ENCODE data around the gene LRRTM2.

LRRTM2 gene

DNA sequence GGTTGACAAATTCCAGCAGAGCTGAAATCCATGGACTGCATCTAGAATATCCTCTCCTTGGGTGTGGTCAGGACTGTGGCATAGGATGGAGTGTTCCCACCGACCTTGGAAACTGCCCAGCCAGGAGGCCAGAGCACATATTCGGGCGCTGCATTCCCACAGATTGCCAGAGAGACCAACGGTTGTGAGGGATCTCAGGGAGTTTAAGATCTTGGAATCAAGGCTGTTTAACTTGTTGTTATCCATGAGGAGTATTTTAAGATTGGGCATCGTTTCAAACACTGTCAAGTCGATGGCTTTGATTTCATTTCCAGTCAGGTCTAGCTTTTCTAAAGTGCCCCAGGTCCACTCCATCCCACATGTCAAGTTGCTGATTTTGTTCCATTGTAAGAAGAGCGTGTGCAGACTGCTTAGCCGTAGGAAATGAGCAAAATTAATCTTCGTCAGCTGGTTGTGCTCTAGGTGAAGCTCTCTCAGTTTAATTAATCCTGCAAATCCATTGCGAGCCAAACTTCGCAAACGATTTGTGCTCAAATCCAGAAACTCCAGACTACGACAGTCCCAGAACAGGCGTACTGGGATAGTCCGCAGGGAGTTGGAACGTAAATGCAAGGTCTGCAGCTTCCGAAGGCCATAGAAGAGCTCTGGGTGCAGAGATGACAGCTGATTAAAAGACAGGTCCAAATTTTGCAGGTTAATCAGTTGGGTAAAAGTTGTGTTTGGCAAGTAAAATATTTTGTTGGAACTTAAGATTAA, 1.5 kb downstream of the LRRTM2 start:
- DNase-seq (ENCODE audit: insufficient read length, low spot score) (no peak), FAIRE-seq (no peak)
- TF ChIP-seq PAX5 (IDR thresholded peaks at IDR 0.05; ENCODE audit: insufficient read depth, low read length, severe bottlenecking) (no peak), SPI1 (IDR thresholded peaks at IDR 0.05; ENCODE audit: low read depth, low read length) (no peak), POLR2AphosphoS5 (IDR thresholded peaks at IDR 0.05; ENCODE audit: low read depth, low read length) (no peak), TAF1 (IDR thresholded peaks at IDR 0.05; ENCODE audit: low read depth, low read length) (no peak), POLR2A (IDR thresholded peaks at IDR 0.05; ENCODE audit: low read depth, low read length) (no peak), POU2F2 (IDR thresholded peaks at IDR 0.05; ENCODE audit: low read depth, low read length) (no peak)

DNA sequence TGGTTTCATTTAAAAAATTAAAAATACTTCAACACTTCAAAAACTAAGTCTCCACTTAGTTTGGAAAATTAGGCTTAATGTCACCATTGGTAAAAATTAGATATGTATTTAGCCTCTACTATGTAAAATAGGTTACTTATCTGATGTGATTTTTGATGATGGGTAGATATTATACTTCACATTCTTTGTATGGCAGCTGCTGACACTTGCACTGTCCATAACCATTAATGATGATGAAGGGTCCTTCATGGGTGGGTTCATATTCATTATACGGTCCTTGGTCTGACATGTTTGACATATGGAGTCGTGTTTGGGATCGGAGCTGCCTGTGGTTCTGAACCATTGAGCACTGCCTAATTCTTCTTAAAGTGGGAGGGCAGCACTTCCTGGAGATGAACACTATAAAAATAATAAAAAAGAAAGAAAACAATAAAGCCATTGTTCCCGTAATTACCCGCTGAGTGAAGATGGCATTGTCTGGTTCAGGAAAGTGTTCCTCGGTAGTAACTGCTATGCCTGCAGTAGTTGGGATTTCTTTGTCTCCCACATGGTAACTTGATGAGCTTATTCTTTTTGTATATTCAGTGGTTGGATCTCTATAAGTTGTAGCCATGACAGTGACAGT, 2.2 kb downstream of the LRRTM2 start:
- TF ChIP-seq PAX5 (IDR thresholded peaks at IDR 0.05; ENCODE audit: insufficient read depth, low read length, severe bottlenecking): no peak
- no peak for TF ChIP-seq POLR2A (IDR thresholded peaks at IDR 0.05; ENCODE audit: low read depth, low read length)
- TF ChIP-seq SPI1 (IDR thresholded peaks at IDR 0.05; ENCODE audit: low read depth, low read length): no peak
- no peak for TF ChIP-seq POU2F2 (IDR thresholded peaks at IDR 0.05; ENCODE audit: low read depth, low read length)
- no peak for TF ChIP-seq TAF1 (IDR thresholded peaks at IDR 0.05; ENCODE audit: low read depth, low read length)
- no peak for TF ChIP-seq POLR2AphosphoS5 (IDR thresholded peaks at IDR 0.05; ENCODE audit: low read depth, low read length)
- no peak for FAIRE-seq
- DNase-seq (ENCODE audit: insufficient read length, low spot score): no peak

GRCh38 chr5:138870611-138871010, 4.5 kb downstream of the LRRTM2 start:
- FAIRE-seq: no peak
- TF ChIP-seq POLR2AphosphoS5 (IDR thresholded peaks at IDR 0.05; ENCODE audit: low read depth, low read length) (no peak), PAX5 (IDR thresholded peaks at IDR 0.05; ENCODE audit: insufficient read depth, low read length, severe bottlenecking) (no peak), TAF1 (IDR thresholded peaks at IDR 0.05; ENCODE audit: low read depth, low read length) (no peak), SPI1 (IDR thresholded peaks at IDR 0.05; ENCODE audit: low read depth, low read length) (no peak), POLR2A (IDR thresholded peaks at IDR 0.05; ENCODE audit: low read depth, low read length) (no peak), POU2F2 (IDR thresholded peaks at IDR 0.05; ENCODE audit: low read depth, low read length) (no peak)
- no peak for DNase-seq (ENCODE audit: insufficient read length, low spot score)

DNA sequence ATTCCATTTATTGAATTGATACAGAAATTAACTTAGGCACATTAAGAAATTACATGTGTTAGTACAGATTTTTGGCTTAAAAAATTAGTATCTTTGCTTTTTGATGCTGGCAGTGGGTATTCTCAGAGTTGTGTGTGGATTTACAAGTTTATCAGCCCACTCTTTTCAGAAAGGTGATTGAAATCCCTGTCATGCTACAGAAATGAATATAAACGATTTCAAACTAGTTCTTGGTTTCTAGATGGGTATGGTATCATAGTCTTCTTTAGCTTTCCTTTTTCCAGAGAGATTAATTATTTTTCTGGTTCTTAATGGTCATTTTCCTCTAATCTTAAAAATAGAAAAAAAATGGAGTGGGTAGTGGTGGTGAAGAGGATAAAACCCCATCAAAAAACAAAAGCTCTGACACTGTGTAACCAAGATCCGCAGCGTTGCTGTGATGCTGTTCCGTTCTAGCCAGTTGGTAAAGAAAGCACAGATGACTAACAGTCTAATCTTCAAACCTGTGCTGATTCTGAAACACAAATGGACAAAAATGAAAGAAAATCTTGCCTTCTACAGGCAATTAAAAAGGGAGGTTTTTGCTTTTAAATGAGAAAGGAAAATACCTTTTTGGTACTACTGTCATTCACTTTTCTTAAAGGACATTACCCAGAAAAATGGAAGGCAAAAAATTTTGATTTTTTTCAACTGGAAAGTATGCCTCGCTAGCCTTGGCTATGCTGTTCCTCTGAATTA, 5.2 kb downstream of the LRRTM2 start:
- DNase-seq (ENCODE audit: insufficient read length, low spot score): no peak
- no peak for TF ChIP-seq TAF1 (IDR thresholded peaks at IDR 0.05; ENCODE audit: low read depth, low read length)
- no peak for TF ChIP-seq POU2F2 (IDR thresholded peaks at IDR 0.05; ENCODE audit: low read depth, low read length)
- TF ChIP-seq POLR2AphosphoS5 (IDR thresholded peaks at IDR 0.05; ENCODE audit: low read depth, low read length): no peak
- no peak for TF ChIP-seq POLR2A (IDR thresholded peaks at IDR 0.05; ENCODE audit: low read depth, low read length)
- no peak for TF ChIP-seq PAX5 (IDR thresholded peaks at IDR 0.05; ENCODE audit: insufficient read depth, low read length, severe bottlenecking)
- no peak for TF ChIP-seq SPI1 (IDR thresholded peaks at IDR 0.05; ENCODE audit: low read depth, low read length)
- no peak for FAIRE-seq

- DNase-seq (ENCODE audit: insufficient read length, low spot score) (no peak), FAIRE-seq (no peak)
- TF ChIP-seq POLR2A (IDR thresholded peaks at IDR 0.05; ENCODE audit: low read depth, low read length) (no peak), POLR2AphosphoS5 (IDR thresholded peaks at IDR 0.05; ENCODE audit: low read depth, low read length) (no peak), PAX5 (IDR thresholded peaks at IDR 0.05; ENCODE audit: insufficient read depth, low read length, severe bottlenecking) (no peak), POU2F2 (IDR thresholded peaks at IDR 0.05; ENCODE audit: low read depth, low read length) (no peak), SPI1 (IDR thresholded peaks at IDR 0.05; ENCODE audit: low read depth, low read length) (no peak), TAF1 (IDR thresholded peaks at IDR 0.05; ENCODE audit: low read depth, low read length) (no peak)
Measured at GRCh38 chr5:138869038-138869437, 6.1 kb downstream of the LRRTM2 start.

GRCh38 chr5:138867011-138867410, 8.1 kb downstream of the LRRTM2 start:
- FAIRE-seq: no peak
- DNase-seq (ENCODE audit: insufficient read length, low spot score): no peak
- TF ChIP-seq POLR2AphosphoS5 (IDR thresholded peaks at IDR 0.05; ENCODE audit: low read depth, low read length) (no peak), POU2F2 (IDR thresholded peaks at IDR 0.05; ENCODE audit: low read depth, low read length) (no peak), TAF1 (IDR thresholded peaks at IDR 0.05; ENCODE audit: low read depth, low read length) (no peak), POLR2A (IDR thresholded peaks at IDR 0.05; ENCODE audit: low read depth, low read length) (no peak), PAX5 (IDR thresholded peaks at IDR 0.05; ENCODE audit: insufficient read depth, low read length, severe bottlenecking) (no peak), SPI1 (IDR thresholded peaks at IDR 0.05; ENCODE audit: low read depth, low read length) (no peak)

GRCh38 chr5:138853132-138853531, 22.0 kb downstream of the LRRTM2 start:
- FAIRE-seq (no peak), DNase-seq (ENCODE audit: insufficient read length, low spot score) (no peak)
- TF ChIP-seq SPI1 (IDR thresholded peaks at IDR 0.05; ENCODE audit: low read depth, low read length) (no peak), POLR2A (IDR thresholded peaks at IDR 0.05; ENCODE audit: low read depth, low read length) (no peak), PAX5 (IDR thresholded peaks at IDR 0.05; ENCODE audit: insufficient read depth, low read length, severe bottlenecking) (no peak), POLR2AphosphoS5 (IDR thresholded peaks at IDR 0.05; ENCODE audit: low read depth, low read length) (no peak), TAF1 (IDR thresholded peaks at IDR 0.05; ENCODE audit: low read depth, low read length) (no peak), POU2F2 (IDR thresholded peaks at IDR 0.05; ENCODE audit: low read depth, low read length) (no peak)

- TF ChIP-seq SPI1 (IDR thresholded peaks at IDR 0.05; ENCODE audit: low read depth, low read length): no peak
- FAIRE-seq (no peak), DNase-seq (ENCODE audit: insufficient read length, low spot score) (no peak)
Measured at GRCh38 chr5:138850865-138851435, 24.2 kb downstream of the LRRTM2 start.

DNA sequence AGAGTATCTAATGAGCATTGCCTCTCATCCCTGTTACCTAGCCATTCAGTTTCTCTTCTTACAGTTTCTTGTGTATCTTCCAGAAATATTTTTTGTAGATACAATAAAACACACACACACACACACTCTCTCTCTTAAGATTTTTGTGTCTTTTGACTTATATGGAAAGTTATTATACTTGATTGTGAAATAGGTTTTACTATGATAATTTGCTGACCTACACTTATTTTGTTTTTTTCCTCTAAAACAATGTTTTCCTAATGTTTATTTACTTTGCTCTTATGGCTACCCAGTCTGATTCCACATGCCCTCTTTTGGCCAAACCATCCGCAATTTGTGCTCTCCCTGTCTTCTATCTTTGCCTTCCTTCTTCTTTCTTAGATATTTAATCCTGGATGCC, 25.3 kb downstream of the LRRTM2 start:
- DNase-seq (ENCODE audit: insufficient read length, low spot score) (no peak), FAIRE-seq (no peak)
- no peak for TF ChIP-seq TAF1 (IDR thresholded peaks at IDR 0.05; ENCODE audit: low read depth, low read length)
- no peak for TF ChIP-seq POU2F2 (IDR thresholded peaks at IDR 0.05; ENCODE audit: low read depth, low read length)
- TF ChIP-seq PAX5 (IDR thresholded peaks at IDR 0.05; ENCODE audit: insufficient read depth, low read length, severe bottlenecking): no peak
- TF ChIP-seq POLR2A (IDR thresholded peaks at IDR 0.05; ENCODE audit: low read depth, low read length): no peak
- no peak for TF ChIP-seq POLR2AphosphoS5 (IDR thresholded peaks at IDR 0.05; ENCODE audit: low read depth, low read length)
- TF ChIP-seq SPI1 (IDR thresholded peaks at IDR 0.05; ENCODE audit: low read depth, low read length): no peak
